GM12878 (cell line): ENCODE measurements around the gene SSH2. TPM values are rescaled to one million over a fixed set of nuclear protein-coding genes. Genes with fewer than 3 reads are reported as not detected.

ENCODE experiments used
- polyA plus RNA-seq, 11 experiments: library from polyadenylated mRNA; depleted of rRNA in 4 of 11; unstranded in 6 of 11; stranded (reverse) in 5 of 11; fragments of >200 nt; fragmentation: Nextera tagmentation in 4 of 11; fragmentation: Illumina TruSeq in 1 of 11; extraction: Ambion mirVana in 4 of 11; extraction: Trizol in 1 of 11; gene quantifications; 1 replicate in 1 of 11; 2 replicates in 10 of 11; pipeline versions ENCODE4 v1.2.1 to v1.2.3, GENCODE V29; 2011 to 2016; ENCODE audit warnings: inconsistent platforms in 2 of 11, missing spikeins in 2 of 11, low read depth in 1 of 11
- small RNA-seq: library from RNA; depleted of rRNA; stranded (forward); fragments of <200 nt; gene quantifications from one replicate; pipeline ENCODE3, GENCODE V24; 2014
- total RNA-seq, 4 experiments: library from RNA; depleted of rRNA in 3 of 4; stranded (reverse); fragments of >200 nt in 3 of 4; fragmentation: Illumina TruSeq in 1 of 4; extraction: Trizol in 1 of 4; gene quantifications; 2 replicates each; pipeline versions ENCODE4 v1.2.1 to v1.2.3, GENCODE V29; 2013 to 2021

The SSH2 gene
- total and polyA plus RNA-seq, 10 of the 15 experiments (the other 5 are each of a cell fraction or from before 2014, with no cell fraction given): 9.3 to 65.9 (median 34.0) TPM

Small RNA genes within 50 kb of the gene (small RNA-seq; reads per million reads assigned to genes)
- gene RF00156: not detected
- not detected for gene RF01210
- gene RNU6-920P: not detected

Other genes starting within 250 kb of the SSH2 start
- 0.85 and 0.93 TPM in 2 replicates for gene EFCAB5, start 11.4 kb upstream of the SSH2 start, total RNA-seq (2014; rRNA removed)
- gene EFCAB5, start 11.4 kb upstream of the SSH2 start, total RNA-seq (2014; rRNA removed; fragmentation: Illumina TruSeq; extraction: Trizol): 1.1 and 1.6 TPM in 2 replicates
- 0.98 and 1.1 TPM in 2 replicates for gene EFCAB5, start 11.4 kb upstream of the SSH2 start, total RNA-seq (2021)
- gene EFCAB5, start 11.4 kb upstream of the SSH2 start, polyA plus RNA-seq (2011; rRNA removed): 0.39 and 0.55 TPM in 2 replicates
- gene EFCAB5, start 11.4 kb upstream of the SSH2 start, polyA plus RNA-seq (2014; fragmentation: Illumina TruSeq; extraction: Trizol): 0.35 and 1.6 TPM in 2 replicates
- gene EFCAB5, start 11.4 kb upstream of the SSH2 start, polyA plus RNA-seq (2014; fragmentation: Nextera tagmentation; extraction: Ambion mirVana): under 1 TPM; 0.56 to 0.71 TPM
- gene EFCAB5, start 11.4 kb upstream of the SSH2 start, polyA plus RNA-seq (2014; rRNA removed): 0.96 and 1.2 TPM in 2 replicates
- gene EFCAB5, start 11.4 kb upstream of the SSH2 start, polyA plus RNA-seq (2016; fragmentation: Nextera tagmentation; extraction: Ambion mirVana): 1 to 10 TPM; 2.0 to 2.6 TPM
- 12.5 and 15.6 TPM in 2 replicates for gene NSRP1, start 186.6 kb upstream of the SSH2 start, total RNA-seq (2014; rRNA removed)
- gene NSRP1, start 186.6 kb upstream of the SSH2 start, total RNA-seq (2014; rRNA removed; fragmentation: Illumina TruSeq; extraction: Trizol): 29.0 and 30.5 TPM in 2 replicates
- 16.2 and 20.3 TPM in 2 replicates for gene NSRP1, start 186.6 kb upstream of the SSH2 start, total RNA-seq (2021)
- 18.0 and 22.5 TPM in 2 replicates for gene NSRP1, start 186.6 kb upstream of the SSH2 start, polyA plus RNA-seq (2011; rRNA removed)
- 48.9 and 85.2 TPM in 2 replicates for gene NSRP1, start 186.6 kb upstream of the SSH2 start, polyA plus RNA-seq (2014; fragmentation: Illumina TruSeq; extraction: Trizol)
- 10 to 100 TPM; 57.2 to 69.7 TPM for gene NSRP1, start 186.6 kb upstream of the SSH2 start, polyA plus RNA-seq (2014; fragmentation: Nextera tagmentation; extraction: Ambion mirVana)
- 18.4 and 20.1 TPM in 2 replicates for gene NSRP1, start 186.6 kb upstream of the SSH2 start, polyA plus RNA-seq (2014; rRNA removed)
- 10 to 100 TPM; 46.6 to 47.2 TPM for gene NSRP1, start 186.6 kb upstream of the SSH2 start, polyA plus RNA-seq (2016; fragmentation: Nextera tagmentation; extraction: Ambion mirVana)